Activated naive CD8-positive, alpha-beta T cell treated with anti-CD3 and anti-CD28 coated beads, Interleukin-2, amount 50 U/mL, for 16 hours (primary cell): ENCODE measurements around the gene TJP2.

Experiments used
- DNase-seq: peaks from one replicate; pipeline ENCODE4 v3.0.0-alpha.2; 2020; ENCODE audit warnings: low read depth, low spot score

The TJP2 gene

GRCh38 chr9:69191231-69191630 lies 17.2 kb downstream of the TJP2 start:
- no peak for DNase-seq

DNA sequence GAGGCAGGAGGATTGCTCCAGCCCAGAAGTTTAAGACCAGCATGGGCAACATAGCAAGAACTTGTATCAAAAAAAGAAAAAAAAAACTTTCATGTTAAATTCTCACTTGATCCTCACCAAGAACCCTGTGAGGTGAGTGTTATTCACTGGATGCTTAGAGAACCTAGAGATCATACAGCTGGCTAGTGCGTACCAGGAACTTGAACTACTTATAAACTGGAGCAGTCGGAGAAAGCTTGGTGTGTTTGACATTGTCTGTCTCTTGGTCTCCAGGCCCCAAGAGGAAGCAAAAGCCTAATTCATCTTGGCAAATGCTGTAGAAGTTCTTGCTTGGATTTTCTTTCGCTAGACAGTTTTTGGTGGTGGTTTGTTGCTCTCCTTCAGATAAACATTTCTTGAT lies 18.1 kb downstream of the TJP2 start:
- no peak for DNase-seq

DNA sequence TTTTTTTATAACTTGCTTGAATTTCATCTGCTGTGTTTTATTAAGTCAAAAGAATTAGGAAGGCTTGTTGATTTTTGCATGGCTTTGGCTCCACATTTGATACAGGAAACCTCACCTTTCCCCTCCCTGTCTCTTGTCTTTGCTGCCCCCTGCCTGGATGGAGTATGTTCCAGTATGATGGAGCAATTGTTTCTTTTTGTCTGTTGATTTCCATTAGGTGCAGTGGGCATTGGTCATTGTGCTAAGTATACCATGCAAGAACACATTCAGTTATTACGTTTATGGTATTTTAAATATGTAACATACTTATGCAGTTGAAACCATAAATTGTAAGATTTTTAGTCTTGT lies 19.6 kb downstream of the TJP2 start:
- DNase-seq: no peak

DNA sequence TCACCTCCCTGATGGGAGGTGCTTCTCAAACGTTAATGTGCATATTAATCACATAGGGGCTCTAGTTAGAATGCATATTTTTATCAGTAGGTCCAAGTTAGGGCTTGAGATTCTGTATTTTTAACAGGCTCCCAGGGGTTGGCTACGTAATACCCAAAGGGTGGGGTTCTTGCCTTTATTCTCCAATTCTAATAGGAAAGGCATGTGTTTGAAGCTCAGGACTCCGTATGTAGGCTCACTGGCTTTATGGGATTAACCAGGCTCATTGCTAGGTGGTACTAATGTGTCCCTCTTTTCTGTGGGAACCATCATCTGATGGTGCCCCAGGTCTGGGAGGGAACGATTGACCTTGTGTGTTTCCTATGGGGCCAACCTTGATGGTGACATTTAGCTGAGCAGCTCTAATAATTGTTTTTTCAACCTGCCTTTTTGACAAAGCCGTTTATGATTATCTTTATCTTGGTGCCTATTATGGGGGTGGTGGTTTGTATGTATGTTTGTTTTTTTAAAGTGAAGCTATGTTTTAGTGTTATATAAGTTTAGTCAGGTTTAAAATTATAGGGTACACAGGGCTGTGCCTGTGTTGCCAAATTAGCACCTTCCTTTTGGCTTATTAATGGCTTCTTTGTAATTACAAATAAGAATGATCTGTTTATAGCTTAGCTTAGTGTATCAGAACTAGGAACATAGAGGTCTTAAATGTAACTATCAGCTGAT lies 20.8 kb downstream of the TJP2 start:
- DNase-seq: no peak

- DNase-seq: no peak
Observed at GRCh38 chr9:69195668-69196067, 21.6 kb downstream of the TJP2 start.

- no peak for DNase-seq
Observed at GRCh38 chr9:69197687-69198086, 23.6 kb downstream of the TJP2 start.

DNA sequence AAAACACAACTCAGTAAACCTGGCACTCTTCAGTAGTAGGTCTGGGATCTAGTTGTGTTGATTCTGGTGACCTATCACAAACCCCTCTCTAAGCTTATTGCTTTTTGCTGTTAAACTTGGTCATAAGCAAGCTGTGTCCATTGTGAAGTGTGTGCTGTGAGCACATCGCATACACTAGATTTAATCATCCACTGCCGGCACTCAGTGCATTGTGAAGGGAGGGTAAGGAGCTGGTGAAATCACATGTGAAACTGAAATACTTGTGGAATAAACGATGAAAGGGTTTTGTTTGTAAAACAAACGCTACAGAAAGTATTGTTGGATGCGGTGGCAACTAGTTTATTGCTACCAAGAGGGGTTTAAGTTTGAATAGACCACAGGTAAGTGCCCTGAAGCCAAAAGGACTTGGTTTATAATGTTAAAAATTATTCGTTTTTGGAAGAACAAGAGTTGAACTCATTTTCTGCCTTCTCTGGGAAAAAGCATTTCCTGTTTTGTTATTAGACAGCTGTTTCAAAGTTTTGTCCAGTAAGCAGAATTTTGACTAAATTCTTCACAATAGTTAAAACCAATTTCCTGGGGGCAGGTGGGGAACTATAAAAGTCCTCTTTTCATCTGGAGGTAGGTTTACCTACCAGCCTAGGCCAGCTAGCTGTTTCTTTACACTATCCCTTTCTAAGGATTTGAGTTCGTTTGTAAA lies 24.6 kb downstream of the TJP2 start:
- no peak for DNase-seq

- DNase-seq: no peak
Observed at GRCh38 chr9:69199769-69200470, 25.8 kb downstream of the TJP2 start.

GRCh38 chr9:69202556-69202955 lies 28.5 kb downstream of the TJP2 start:
- no peak for DNase-seq

DNA sequence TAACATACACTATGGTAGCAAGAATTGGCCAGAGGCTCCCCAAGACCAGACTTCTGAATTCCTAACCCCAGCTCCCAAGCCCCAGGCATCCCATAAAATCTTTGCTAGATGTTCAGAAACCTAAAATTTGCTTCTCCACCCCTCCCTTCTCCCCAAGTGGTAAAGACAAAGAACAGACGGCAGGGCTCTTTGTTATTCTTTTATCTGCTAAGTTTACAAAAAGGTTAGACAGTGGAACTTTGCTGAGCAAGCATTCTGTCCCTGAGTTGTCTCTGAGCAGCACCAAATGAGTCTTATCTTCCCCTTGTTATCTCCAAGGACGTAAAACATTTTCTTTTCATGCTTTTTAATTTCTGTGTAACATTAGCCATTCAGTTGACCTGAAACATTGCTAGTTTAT lies 30.2 kb downstream of the TJP2 start:
- DNase-seq: no peak

DNA sequence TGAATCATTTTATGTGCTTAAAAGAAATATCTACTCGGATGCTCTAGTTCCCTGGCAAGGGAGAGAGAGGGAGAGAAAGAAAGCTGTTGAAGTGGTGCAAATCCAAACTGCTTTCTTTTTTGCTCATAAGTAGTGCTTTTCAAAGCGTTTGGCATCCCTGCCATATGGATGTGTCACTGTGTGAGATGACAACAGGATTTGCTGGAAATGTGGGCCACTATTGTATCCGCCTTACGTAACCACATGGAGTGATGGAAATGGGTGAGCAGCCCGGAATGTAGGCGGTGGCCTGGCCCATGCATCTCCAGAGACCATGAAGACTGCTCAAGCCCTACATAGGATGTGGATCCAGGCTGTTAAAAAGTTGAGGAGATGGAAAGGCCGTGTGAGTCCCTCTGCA lies 30.8 kb downstream of the TJP2 start:
- no peak for DNase-seq

- no peak for DNase-seq
Observed at GRCh38 chr9:69206047-69206446, 32.0 kb downstream of the TJP2 start.

GRCh38 chr9:69207503-69207902 lies 33.4 kb downstream of the TJP2 start:
- DNase-seq: no peak

DNA sequence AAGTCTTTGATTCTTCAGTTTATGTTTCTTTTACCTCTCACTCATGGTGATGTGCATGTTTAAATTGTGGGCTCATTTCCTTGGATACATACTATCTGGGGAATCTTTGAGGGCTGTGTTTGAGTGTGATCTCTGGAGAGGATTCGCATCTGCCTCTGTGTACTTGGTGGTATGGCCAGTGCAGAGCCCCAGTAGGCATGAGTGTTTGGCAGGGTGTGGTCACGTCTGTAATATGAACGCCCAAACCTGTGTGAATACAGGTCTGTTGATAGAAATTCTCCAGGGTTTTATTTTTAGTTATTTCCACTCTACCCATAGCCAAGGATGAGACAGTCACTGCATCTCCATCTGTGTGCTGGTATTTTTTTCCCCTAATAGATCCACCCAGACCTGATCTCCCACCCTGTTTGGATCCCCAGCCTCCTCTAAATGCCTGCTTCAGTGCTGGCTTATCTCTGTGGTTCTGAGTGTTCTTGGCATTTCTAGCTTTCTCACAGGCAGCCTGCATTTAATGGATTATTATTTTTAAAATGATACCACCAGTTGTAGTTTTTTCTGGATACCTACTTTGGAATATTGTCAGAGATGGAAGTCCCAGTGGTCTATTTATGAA lies 37.5 kb downstream of the TJP2 start:
- DNase-seq: no peak

- DNase-seq: no peak
Observed at GRCh38 chr9:69213647-69214046, 39.6 kb downstream of the TJP2 start.

DNA sequence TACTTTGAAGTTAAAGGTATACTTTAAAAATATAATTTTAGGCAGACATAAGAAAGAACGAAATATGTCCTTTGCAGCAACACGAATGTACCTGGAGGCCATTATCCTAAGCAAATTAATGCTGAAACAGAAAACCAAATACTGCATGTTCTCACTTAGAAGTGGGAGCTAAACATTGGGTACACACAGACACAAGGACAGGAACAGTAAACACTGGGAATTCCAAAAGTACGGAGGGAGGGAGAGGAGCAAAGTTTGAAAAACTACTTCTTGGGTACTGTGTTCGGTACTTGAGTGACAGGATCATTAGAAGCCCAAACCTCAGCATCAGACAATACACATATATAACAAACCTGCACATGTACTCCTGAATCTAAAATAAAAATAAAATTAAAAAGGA lies 40.9 kb downstream of the TJP2 start:
- DNase-seq: no peak

- no peak for DNase-seq
Observed at GRCh38 chr9:69215774-69216485, 41.9 kb downstream of the TJP2 start.

- DNase-seq: no peak
Observed at GRCh38 chr9:69218166-69218565, 44.1 kb downstream of the TJP2 start.

DNA sequence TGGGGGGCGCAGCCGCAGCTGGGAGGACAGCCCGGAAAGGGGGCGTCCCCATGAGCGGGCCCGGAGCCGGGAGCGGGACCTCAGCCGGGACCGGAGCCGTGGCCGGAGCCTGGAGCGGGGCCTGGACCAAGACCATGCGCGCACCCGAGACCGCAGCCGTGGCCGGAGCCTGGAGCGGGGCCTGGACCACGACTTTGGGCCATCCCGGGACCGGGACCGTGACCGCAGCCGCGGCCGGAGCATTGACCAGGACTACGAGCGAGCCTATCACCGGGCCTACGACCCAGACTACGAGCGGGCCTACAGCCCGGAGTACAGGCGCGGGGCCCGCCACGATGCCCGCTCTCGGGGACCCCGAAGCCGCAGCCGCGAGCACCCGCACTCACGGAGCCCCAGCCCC lies 47.0 kb downstream of the TJP2 start:
- no peak for DNase-seq

GRCh38 chr9:69222970-69223369 lies 48.9 kb downstream of the TJP2 start:
- DNase-seq: no peak

- DNase-seq: no peak
Observed at GRCh38 chr9:69223605-69224004, 49.5 kb downstream of the TJP2 start.

DNA sequence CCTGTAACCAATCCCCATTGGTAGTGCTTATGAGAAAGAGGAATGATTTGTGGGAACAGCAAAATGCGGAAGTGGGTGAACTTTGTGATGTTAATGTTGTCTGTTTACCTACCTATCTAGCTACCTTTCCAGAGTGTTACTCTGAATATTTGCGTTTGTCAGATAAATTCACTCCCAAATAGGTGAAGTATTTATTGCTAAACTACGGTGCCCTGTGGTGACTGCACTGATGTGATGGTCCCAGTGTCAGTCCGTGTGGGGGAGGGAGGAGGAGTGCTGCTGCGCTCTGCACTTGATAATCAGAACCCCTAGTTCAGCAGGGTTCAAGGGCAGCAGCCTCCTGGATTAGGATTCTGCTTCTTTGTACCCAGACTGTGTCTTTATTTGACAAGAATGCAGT lies 55.3 kb downstream of the TJP2 start:
- no peak for DNase-seq
